Renal cortex interstitium (tissue), 15 donors: ENCODE results near the gene VTI1B. TPM values are rescaled to one million over a fixed set of nuclear protein-coding genes. Genes with fewer than 3 reads are reported as not detected.
"Not testable (repeated sequence)": the region's sequence is repeated elsewhere in the genome, so short reads cannot be mapped to it uniquely, and the experiment has no call there.

ENCODE experiments used
- DNase-seq, 11 donors: peaks; one replicate each; pipeline ENCODE4 v3.0.0-alpha.2; 2013; ENCODE audit warnings: low read depth in 9 of 11, low spot score in 4 of 11; ENCODE audit errors: extremely low read depth in 1 of 11
- long read RNA-seq, 16 experiments: transcript quantifications; one replicate each; lab custom pipeline, GENCODE V29; 2026
- polyA plus RNA-seq, 3 donors: library from polyadenylated mRNA; unstranded; fragments of 120-200 nt; gene quantifications; one replicate each; pipeline ENCODE4 v1.2.1, GENCODE V29; 2013; ENCODE audit not compliant: insufficient read length in 3 of 3

Gene VTI1B, protein sequence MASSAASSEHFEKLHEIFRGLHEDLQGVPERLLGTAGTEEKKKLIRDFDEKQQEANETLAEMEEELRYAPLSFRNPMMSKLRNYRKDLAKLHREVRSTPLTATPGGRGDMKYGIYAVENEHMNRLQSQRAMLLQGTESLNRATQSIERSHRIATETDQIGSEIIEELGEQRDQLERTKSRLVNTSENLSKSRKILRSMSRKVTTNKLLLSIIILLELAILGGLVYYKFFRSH
- polyA plus RNA-seq: 100 to 1,000 TPM in 2 of 3 donors, 10 to 100 TPM in 1; 95.4 to 120 (median 119) TPM
- long read RNA-seq, donor 1, full-length matches to known transcripts: 19 of 42 reads
- long read RNA-seq, donor 1, partial matches to known transcripts: 23 of 42 reads
- long read RNA-seq, donor 1, other reads (novel, unspliced or antisense): 0 of 42 reads
- long read RNA-seq, donor 2, full-length matches to known transcripts: 14 of 24 reads
- long read RNA-seq, donor 2, partial matches to known transcripts: 10 of 24 reads
- long read RNA-seq, donor 2, other reads (novel, unspliced or antisense): 0 of 24 reads
- long read RNA-seq, donor 3, full-length matches to known transcripts: 49 of 112 reads
- long read RNA-seq, donor 3, partial matches to known transcripts: 63 of 112 reads
- long read RNA-seq, donor 3, other reads (novel, unspliced or antisense): 0 of 112 reads
- long read RNA-seq, donor 4, full-length matches to known transcripts: 29 of 55 reads
- long read RNA-seq, donor 4, partial matches to known transcripts: 26 of 55 reads
- long read RNA-seq, donor 4, other reads (novel, unspliced or antisense): 0 of 55 reads
- long read RNA-seq, donor 5: 0 reads
- long read RNA-seq, donor 6, full-length matches to known transcripts: 27 of 60 reads
- long read RNA-seq, donor 6, partial matches to known transcripts: 33 of 60 reads
- long read RNA-seq, donor 6, other reads (novel, unspliced or antisense): 0 of 60 reads
- long read RNA-seq, donor 7, full-length matches to known transcripts: 39 of 105 reads
- long read RNA-seq, donor 7, partial matches to known transcripts: 61 of 105 reads
- long read RNA-seq, donor 7, other reads (novel, unspliced or antisense): 5 of 105 reads
- long read RNA-seq, donor 8: 0 reads
- long read RNA-seq, donor 9, full-length matches to known transcripts: 29 of 87 reads
- long read RNA-seq, donor 9, partial matches to known transcripts: 58 of 87 reads
- long read RNA-seq, donor 9, other reads (novel, unspliced or antisense): 0 of 87 reads
- long read RNA-seq, donor 10, full-length matches to known transcripts: 40 of 84 reads
- long read RNA-seq, donor 10, partial matches to known transcripts: 44 of 84 reads
- long read RNA-seq, donor 10, other reads (novel, unspliced or antisense): 0 of 84 reads
- long read RNA-seq, donor 11, full-length matches to known transcripts: 24 of 57 reads
- long read RNA-seq, donor 11, partial matches to known transcripts: 33 of 57 reads
- long read RNA-seq, donor 11, other reads (novel, unspliced or antisense): 0 of 57 reads
- long read RNA-seq, donor 12, full-length matches to known transcripts: 21 of 33 reads
- long read RNA-seq, donor 12, partial matches to known transcripts: 12 of 33 reads
- long read RNA-seq, donor 12, other reads (novel, unspliced or antisense): 0 of 33 reads
- long read RNA-seq, donor 13: 0 reads
- long read RNA-seq, donor 14, full-length matches to known transcripts: 33 of 57 reads
- long read RNA-seq, donor 14, partial matches to known transcripts: 24 of 57 reads
- long read RNA-seq, donor 14, other reads (novel, unspliced or antisense): 0 of 57 reads
- long read RNA-seq, donor 15, full-length matches to known transcripts: 17 of 30 reads
- long read RNA-seq, donor 15, partial matches to known transcripts: 13 of 30 reads
- long read RNA-seq, donor 15, other reads (novel, unspliced or antisense): 0 of 30 reads
- long read RNA-seq, donor 16, full-length matches to known transcripts: 94 of 186 reads
- long read RNA-seq, donor 16, partial matches to known transcripts: 92 of 186 reads
- long read RNA-seq, donor 16, other reads (novel, unspliced or antisense): 0 of 186 reads

- peak; percentile 68 to 86 (median 82) for DNase-seq
Measured at GRCh38 chr14:67674480-67675218, at the start of gene VTI1B. VTI1B (minus strand) TSS chr14:67674632; CDS start chr14:67674489, 143 bp downstream.

GRCh38 chr14:67722293-67722692 is 47.9 kb upstream of the VTI1B start:
- no peak for DNase-seq

- no peak for DNase-seq
Measured at GRCh38 chr14:67721875-67722274, 47.4 kb upstream of the VTI1B start.

DNA sequence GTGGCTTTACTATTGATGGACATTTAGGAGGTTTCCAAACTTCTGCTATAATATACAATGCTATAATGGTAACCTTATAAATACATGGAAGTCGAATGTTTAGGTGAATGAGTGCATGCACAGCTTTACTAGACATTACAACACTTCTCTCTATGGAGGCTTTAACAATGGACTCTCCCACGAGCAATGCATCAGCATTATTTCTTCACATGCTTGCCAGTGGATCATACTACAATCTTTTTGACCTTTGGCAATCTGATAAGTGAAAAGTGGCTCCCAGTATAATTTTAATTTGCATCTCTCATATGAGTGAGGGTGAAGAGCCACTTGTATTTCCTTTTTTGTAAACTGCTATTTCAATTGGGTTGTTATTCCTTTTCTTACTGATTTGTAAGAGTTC is 45.4 kb upstream of the VTI1B start:
- DNase-seq: no peak

DNA sequence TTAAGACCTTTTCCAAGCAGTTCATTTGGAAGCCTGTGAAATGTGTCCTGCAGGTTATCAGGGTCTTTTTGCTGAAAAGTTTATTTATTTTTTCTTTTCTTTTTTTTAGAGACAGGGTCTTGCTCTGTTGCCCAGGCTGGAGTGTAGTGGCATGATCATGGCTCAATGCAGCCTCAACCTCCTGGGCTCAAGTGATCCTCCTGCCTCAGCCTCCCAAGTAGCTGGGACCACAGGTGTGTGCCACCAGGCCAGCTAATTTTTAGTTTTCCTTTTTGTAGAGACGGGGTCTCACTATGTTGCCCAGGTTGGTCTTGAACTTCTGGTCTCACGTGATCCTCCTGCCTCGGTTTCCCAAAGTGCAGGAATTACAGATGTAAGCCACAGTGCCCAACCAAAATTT is 45.0 kb upstream of the VTI1B start:
- not testable (repeated sequence) for DNase-seq

GRCh38 chr14:67718265-67718664 is 43.8 kb upstream of the VTI1B start:
- DNase-seq: no peak

DNA sequence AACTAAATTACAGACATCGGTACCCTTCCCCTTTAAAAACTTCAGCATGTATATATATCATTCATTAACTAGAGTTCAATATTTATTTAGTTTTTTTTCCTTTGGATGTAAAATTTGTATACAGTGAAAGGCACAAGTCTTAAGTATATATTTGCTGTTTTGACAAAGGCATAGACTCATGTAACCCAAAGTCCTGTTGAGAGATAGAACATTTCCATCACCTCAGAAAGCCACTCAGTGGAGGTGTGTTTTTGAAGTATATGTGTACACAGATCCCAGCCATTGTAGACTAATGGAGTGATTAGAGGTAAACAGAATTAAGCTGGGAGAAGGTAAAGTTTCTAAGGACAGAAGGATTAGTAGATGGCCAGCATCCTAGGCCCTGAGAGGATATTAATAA is 42.6 kb upstream of the VTI1B start:
- no peak for DNase-seq

- DNase-seq: no peak
Measured at GRCh38 chr14:67710209-67710608, 35.8 kb upstream of the VTI1B start.

DNA sequence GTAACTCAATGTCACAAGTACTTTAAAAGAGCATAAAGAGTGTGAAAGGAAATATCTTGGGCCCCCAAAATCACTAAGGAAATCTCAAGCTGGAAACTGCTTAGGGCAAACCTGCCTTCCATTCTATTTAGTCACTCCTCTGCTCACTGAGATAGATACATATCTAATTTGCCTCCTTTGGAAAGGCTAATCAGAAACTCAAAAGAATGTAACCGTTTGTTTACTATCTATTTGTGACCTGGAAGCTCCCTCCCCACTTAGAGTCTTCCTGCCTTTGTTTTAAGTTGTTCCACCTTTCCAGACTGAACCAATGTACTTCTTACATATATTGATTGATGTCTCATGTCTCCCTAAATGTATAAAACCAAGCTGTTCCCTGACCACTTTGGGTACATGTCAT is 35.4 kb upstream of the VTI1B start:
- DNase-seq: not testable (repeated sequence)

GRCh38 chr14:67709346-67709745 is 34.9 kb upstream of the VTI1B start:
- DNase-seq: not testable (repeated sequence)

DNA sequence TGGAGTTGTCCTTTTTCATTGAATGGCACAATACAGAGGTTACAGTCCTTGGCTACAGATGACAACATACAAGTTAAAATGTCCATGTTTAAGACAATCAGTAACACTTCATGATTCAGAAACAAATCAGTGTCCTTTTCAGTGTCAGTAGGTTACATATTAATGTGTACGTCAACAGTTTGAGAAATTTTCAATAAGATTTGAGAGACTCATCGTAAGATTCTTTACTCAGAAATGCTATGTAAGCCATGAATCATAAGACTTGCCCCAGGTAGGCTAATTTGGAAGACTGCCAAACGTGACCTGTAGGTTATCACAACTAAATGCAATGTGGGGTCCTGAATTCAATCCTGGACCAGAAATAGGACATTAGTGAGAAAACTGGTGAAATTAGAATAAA is 30.8 kb upstream of the VTI1B start:
- DNase-seq: no peak

- DNase-seq: peak in 7 of 11 donors; percentile 29 to 49 (median 40)
Measured at GRCh38 chr14:67704484-67705089, 30.2 kb upstream of the VTI1B start.

- DNase-seq: no peak
Measured at GRCh38 chr14:67703997-67704396, 29.6 kb upstream of the VTI1B start.

DNA sequence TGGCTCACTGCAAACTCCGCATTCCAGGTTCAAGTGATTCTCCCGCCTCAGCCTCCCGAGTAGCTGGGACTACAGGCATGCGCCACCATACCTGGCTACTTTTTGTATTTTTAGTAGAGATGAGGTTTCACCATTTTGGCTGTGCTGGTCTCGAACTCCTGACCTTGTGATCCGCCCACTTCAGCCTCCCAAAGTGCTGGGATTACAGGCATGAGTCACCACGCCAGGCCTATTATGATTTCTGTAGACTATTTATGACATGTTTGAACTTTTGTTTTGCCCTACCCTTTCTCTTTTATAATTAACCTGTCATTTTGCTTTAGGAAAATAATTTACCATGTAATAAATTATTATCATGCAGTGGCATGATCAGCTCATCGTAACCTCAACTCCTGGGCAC is 27.1 kb upstream of the VTI1B start, which contains the start of gene RDH12:
RDH12 (plus strand) TSS at position 395 of the 400 bp plus-strand sequence. CDS start 20,757 bp downstream, outside the sequence.
- not testable (repeated sequence) for DNase-seq

DNA sequence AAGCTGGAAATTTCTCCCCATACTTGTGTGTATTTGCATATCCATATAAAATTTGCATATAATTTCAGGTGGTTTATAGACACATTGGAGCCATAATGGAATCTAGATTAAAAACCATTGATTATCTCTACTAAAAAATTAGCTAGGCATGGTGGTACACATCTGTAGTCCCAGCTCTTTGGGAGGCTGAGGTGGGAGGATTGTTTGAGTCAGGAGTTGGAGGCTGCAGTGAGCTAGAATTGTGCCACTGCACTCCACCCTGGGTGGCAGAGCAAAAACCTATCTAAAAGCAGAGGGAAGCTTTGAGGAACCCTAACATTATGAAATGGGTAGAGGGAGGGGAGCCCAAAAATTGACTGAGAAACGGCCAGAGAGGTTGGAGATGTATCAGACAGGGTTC is 23.7 kb upstream of the VTI1B start:
- no peak for DNase-seq

DNA sequence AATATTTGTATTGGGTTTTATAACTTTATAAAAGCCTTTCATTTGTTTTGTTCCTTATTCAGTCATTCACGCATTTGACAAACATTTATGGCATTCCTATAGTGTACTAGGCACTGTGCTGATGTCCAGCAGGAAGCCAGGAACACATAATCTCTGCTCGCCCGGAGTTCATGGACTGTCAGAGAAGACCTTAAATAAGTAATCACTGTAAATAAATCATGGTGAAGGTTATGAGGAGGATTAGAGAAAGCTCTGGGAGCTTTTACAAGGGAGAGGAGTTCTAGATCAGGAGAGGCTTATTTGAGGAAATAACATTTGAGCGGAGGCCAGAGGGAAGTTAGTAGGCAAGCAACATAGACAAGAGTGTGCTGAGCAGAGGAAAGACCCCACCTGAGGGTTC is 22.6 kb upstream of the VTI1B start:
- no peak for DNase-seq
